HG03571 (cell line): ENCODE measurements around the gene NSMF.

ENCODE experiments used
- ATAC-seq: cut with Tn5 transposase; IDR thresholded peaks from one replicate; pipeline ENCODE4 v1.9.1; 2021; ENCODE audit not compliant: unreplicated experiment

The NSMF gene, protein sequence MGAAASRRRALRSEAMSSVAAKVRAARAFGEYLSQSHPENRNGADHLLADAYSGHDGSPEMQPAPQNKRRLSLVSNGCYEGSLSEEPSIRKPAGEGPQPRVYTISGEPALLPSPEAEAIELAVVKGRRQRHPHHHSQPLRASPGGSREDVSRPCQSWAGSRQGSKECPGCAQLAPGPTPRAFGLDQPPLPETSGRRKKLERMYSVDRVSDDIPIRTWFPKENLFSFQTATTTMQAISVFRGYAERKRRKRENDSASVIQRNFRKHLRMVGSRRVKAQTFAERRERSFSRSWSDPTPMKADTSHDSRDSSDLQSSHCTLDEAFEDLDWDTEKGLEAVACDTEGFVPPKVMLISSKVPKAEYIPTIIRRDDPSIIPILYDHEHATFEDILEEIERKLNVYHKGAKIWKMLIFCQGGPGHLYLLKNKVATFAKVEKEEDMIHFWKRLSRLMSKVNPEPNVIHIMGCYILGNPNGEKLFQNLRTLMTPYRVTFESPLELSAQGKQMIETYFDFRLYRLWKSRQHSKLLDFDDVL

DNA sequence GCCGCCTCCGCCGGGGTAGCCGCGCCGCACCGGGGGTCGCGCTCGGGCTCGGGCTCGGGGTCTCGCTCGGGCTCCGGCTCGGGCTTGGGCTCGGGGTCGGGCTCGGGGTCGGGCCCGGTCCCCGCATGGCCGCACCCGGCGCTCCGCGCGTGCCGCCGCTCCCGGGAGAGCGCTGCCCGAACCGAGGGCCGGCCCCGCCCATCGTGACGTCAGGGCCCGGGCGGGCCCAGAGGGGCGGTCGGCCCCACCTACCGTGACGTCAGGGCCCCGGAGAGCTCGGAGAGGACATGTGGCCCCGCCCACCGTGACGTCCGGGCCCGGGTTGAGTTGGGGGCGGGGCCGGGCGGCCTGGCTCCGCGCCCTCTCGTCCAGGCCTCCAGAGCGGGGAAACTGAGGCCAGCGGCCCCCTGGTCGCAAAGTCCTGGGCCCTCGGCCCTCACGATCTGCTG lies at the start of gene NSMF:
Gene NSMF, minus strand, starts transcription at position 183 of the 449 bp plus-strand sequence. CDS start 232 bp downstream, outside the sequence.
- ATAC-seq = peak; percentile 41

DNA sequence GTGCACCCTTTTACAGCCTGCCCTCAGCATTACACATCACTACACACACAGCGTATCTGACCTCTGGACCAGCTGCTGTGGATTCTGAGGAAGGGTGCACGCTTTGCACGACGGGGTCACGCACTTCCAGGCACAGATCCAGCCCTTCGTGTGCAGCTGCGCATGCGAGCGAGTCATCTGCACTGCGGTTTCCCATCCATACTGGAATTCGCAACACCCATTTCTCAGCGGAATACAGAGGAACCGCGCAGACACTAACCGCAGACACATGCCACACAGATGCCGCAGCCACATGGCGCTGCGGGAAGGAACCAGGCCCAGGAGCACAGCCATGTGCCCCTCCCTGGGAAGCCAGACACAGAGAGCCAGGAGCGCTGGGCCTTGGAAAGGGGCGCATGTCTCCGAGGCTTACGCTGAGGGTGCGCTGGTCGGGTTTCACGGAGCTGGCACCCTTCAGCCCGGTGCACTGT lies 47.6 kb upstream of the NSMF start:
- no peak for ATAC-seq

DNA sequence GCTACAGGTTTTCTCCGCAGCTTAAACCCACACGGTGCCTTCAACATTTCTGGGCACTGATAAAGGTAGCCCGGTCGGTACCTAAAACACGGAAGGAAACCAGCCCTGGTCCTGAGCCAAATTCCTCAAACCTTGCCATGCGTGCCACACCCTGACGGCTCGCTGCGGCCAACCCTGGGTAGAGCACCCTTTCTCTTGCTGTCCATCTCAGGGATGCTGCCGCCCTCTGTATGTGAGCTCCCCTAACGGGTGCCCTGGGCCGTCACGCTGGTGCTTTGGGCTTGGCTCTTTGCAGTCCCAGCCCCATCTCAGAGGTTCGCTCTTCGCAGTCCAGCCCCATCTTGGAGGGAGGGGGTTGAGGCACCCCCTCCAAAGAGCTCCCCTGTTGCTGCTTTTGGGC lies 47.1 kb upstream of the NSMF start:
- ATAC-seq = no peak

DNA sequence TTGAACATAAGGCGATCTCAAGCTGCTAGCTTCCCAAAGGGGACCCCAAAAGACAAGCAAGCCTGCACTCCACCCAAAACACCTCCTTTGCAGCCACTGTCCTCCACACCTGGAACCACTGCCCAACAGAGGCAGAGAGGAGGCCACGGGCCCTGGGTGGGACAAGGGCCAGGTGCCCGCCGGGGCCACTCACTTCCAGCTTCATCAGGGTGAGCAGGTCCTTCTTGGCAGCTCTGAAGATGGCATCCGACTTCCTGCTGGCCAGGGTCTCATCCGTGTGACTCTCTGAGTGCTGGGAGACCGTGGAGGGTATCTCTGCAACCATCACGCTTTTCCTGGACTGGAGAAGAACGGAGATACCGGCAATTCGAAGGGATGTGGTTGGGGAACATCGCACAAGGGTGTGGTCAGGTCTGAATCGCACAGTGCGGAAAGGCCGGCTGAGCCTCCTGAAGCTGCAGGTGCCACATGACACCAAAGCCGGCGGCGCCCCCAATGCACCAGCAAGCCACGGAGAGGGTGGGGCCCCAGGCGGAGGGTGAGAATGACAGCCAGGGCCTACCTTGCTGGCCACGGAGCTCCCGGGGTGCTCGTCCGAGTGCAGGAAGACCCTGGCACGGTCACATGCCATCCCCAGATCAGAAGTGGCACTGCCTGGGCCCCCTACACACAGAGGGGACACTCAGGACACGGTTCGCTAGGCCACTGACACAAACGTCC lies 46.4 kb upstream of the NSMF start:
- no peak for ATAC-seq

DNA sequence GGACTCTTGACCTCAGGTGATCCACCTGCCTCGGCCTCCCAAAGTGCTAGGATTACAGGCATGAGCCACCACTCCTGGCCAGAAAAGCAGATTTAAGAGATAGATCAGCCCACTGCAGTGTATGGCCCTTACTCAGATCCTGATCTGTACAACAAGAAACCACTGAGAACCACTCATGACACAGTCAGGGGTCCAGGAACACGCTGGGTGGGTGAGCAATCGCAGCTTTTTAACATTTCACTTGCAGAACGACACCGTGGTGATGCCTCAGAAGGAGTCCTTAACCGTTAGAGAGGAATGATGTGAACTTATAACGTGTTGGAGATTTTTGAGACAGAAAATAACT lies 45.3 kb upstream of the NSMF start:
- no peak for ATAC-seq

DNA sequence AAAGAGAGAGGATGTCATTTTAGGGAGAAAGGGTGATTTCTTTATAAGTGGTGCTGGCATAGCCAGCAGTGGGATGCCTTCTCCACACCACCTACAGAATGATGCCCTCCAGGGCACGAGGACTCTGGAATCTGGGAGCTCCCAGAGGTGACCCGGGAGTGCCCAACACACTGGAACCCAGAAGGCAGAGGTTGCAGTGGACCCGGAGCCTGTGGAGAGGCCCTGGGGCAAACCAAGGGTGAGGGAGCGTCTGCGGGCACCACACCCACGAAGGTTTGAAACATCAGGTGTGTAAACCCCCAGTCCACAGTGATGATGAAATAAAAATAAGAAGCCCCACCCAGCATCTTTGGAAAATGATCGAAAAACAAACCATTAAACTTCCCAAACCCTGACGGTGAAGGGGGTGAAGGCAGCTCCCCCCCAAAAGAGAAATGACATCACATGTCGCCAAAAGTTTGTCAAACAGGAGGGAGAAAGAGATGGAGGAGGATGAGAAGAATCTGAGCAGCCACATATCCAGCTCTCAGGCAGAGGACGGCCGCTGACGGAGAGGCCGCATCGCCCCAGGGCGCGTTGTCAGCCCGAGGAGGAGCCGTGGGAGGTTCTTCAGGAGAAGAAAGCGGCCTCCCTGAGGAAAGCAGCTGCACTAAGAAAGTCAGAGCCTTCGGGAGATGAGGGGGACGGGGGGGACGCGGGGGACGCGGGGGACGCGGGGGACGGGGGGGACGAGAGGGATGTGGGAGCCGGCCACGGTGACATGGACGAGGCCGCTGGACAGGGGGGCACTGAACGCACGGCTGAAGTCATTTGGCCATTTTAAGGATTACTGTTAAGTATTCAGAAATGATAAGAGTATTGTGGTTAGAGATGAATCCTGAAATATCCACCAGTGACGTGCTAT lies 43.1 kb upstream of the NSMF start:
- no peak for ATAC-seq

DNA sequence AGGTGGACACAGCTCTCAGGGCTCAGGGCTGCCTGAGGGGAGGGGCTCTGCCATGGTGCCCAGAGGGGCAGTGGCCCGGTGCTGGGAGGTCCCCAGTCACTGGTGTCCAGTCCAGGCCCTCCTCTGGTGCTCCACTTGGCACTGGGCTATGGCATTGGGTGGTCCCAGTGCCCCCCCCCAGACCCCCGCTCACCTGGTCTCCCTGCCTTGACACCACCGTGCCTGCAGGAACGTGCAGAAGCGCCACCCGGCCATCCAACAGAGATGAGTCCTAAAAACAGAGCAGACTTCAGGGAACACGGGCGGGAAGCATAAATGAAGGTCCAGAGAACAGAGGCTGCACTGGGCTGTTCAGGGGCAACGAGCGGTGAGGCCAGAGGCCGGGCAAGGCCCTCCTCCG lies 42.3 kb upstream of the NSMF start:
- no peak for ATAC-seq

DNA sequence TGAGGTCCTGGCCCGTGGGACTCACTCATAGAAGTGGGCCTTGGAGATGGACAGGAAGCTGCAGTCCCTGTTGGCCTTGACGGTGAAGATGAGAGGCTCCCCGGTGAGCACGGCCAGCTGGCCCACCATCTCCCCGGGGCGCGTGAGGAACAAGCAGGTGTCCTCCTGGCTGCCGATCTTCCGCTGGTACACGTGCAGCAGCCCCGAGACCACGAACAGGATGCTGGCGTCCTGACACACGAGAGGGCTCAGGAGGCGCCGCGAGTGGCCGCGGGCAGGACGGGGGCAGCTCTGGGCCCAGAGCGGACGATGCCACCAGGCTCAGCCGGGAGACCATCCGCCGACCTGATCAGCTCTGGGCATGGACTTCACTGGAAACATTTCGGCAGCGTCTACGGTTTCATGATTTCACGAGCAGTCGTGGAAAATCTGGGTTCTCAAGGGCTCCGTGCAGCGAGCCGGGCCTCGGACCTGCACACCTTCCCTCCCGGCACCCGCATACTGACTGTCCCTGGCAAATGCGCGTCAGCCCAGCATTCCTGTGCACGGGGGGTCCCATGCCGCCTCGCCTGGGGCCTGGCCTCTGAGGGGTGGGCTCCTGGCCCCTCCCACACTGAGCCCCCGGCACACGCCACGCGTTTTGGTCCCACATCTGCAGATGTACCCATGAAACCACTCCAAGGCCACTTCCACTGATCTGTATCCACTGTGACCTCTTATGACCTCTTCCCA lies 41.7 kb upstream of the NSMF start:
- ATAC-seq = no peak

DNA sequence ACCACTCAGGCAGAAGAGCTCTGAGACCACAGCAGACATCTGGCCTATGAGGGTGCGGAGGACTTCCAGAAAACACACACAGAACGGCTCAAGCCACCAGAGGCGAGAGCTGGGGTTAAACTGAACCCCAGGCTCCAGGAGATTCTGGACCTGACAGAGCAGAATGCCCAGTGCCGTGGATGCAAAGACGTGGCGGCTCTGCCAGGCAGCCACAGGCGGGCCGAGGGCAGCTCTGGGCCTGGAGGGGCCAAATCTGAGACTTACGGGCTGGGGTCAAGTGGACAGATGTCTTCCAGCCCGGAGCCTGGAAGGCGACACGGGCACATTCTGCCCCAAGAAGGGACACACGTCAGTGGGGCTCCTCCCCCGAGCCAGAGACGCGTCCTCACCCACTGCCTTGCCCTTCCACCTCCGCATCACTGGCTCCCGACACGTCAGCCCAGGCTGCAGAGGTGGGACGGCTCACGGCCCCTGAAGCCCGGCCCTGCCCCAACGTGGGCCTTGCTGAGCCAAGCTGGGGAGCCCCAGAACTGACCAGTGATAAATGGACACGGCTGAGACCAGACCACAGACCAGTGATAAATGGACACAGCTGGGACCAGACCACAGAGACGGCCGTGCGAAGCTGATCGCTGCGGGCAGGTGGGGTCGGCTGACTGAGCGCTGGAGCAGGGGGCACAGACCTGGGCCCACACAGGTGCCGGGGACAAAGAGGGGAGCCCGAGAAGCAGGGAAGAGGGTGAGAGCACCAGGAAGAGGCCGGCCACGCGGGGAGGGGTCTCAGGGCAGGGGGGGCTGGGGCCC lies 40.9 kb upstream of the NSMF start:
- no peak for ATAC-seq

DNA sequence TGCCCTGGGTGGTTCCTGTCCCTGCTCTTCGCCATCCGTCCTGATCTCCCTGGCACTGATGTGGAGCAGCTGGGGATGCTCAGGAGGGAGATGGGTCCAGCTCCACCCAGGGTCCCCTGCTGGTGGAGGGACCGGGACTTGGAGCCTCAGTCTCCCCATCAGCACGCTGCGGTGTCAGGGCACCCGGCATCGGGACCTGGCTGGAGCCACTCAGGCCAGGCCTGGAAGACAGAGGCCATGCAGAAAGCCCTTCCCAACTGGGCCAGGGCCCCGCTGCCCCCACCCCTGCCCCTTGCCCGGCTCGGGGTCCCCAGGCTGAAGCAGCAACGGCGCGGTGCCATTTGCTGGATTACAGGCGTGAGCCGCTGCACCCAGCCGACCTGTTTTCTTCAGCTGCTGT lies 40.3 kb upstream of the NSMF start:
- ATAC-seq = no peak

DNA sequence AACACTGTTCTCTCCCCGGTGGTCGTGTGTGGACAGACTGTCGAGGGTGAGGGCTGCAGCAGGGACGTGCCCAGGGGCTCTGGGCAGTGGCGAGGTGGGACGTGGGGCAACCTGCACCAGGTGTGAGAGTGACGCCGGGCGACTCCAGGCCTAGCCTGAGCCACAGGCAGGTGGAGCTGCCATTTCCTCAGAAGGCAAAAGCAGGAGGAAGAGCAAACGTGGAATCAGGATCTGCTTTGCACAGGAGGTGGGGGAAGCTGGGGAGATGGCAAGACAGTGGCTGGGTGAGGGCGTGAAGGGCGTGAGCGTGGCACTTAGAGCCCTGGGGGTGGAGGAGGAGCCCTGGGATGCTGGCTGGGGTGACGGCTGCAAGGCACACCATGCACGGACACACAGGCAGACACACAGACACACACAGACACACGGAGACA lies 39.6 kb upstream of the NSMF start:
- no peak for ATAC-seq

DNA sequence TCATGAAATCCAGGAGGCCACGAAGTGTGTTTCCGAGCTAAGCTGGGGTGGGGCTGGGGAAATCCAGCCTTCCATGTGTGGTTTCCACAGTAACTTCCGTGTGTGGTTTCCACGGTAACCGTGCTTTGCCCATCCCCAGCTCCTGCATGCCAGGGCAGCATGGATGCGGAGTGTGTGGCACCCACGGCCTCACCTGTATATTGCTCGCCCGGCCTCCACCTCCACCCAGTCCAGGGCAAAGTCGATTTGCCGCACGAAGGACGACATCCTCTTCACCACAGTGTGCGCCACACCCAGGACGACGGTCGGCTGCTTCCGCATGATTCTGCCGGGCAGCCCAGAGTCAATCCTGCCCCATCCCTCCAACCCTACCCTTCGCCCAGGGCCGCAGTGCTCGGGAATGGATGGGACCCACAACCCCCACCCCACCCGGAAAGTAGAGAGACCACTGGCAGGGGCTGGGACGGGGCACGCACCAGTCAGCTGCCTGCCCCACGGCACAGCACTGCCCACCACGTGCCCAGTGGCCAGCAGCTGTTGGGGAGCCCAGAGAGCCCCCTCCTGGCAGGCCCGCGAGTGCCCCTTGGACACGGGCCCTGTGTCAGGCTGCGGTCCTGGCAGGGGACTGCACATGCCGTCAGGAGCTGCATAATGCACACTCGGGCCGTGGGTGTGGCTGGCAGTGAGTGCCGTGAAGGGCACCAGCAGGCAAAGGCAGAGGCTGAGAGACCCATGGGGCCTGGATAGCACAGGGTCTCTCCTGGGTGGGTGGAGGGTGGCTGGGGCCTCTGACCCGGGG lies 39.0 kb upstream of the NSMF start:
- no peak for ATAC-seq

DNA sequence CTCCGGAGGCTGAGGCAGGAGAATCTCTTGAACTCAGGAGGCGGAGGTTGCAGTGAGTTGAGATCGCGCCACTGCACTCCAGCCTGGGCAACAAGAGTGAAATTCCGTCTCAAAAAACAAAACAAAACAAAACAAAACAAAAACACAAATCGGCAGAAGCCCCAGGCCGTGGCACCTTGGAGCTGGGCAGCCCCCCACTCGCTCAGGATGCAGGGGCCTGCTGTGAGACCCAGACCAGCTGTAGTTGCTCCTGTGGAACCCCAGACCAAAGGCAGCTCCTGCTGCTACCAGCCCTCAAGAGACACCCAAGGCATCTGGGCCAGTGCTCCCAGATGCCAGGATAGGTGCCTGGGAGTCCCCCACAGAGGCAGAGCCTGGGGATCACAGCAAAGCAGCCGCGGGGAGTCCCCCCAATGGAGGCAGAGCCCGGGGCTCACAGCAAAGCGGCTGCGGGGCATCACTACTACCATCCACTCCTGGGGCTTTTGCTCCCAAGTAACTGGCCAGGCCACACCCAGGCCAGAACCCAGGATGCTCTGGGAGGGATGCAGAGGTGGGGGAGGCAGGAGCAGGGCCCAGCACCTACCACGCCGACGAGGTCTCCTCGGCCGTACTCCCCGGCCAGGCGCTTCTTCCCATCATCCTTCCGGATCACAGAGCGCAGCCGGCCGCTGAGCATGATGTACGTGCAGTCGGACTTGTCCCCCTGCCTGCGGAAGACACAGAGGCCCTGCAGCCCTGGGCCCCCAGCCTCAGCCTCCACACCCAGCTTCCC lies 37.7 kb upstream of the NSMF start:
- no peak for ATAC-seq

DNA sequence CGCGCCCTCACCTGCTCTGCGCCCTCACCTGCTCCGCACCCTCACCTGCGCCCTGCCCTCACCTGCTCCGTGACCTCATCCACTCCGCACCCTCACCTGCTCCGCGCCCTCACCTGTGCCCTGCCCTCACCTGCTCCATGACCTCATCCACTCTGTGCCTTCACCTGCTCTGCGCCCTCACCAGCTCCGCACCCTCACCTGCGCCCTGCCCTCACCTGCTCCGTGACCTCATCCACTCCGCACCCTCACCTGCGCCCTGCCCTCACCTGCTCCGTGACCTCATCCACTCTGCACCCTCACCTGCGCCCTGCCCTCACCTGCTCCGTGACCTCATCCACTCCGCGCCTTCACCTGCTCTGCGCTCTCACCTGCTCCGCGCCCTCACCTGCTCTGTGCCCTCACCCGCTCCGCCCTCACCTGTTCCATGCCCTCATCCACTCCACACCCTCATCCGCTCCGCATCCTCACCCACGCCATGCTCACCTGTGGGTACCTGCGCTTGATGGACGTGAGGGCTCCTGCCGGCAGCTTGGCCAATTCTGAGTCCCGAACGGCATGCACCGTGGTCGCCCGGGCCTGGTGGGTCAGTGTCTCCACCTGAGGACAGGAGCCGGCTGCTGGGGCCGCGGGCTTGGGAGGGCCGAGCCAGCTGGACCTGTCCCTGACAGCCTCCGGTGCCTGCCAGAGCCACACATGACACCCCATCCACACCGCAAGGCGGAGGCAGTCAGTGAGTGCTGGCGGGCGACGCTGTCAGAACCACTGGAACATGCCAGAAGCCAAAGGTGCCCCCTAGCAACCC lies 35.6 kb upstream of the NSMF start:
- ATAC-seq = no peak

DNA sequence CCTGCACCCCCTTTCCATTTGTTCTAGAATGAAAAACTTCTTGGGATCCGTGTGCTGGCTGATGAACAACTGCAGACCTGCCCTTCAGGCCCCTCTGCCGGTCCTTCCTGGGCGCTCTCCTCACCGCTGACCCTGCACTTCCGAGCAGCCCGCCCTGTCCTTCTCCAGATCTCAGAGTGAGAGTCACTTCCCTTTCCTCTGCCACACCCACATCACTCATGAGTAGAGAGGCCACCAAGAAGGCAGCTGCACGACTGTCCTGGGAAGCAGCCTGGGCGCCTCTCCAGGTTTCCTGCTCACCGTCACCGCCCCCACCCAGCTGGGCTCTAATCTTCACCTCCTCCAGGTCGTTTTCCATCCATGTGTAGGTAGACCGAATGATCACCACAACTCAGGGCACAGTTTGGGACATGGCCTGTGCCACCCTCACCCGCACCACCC lies 35.0 kb upstream of the NSMF start:
- no peak for ATAC-seq

DNA sequence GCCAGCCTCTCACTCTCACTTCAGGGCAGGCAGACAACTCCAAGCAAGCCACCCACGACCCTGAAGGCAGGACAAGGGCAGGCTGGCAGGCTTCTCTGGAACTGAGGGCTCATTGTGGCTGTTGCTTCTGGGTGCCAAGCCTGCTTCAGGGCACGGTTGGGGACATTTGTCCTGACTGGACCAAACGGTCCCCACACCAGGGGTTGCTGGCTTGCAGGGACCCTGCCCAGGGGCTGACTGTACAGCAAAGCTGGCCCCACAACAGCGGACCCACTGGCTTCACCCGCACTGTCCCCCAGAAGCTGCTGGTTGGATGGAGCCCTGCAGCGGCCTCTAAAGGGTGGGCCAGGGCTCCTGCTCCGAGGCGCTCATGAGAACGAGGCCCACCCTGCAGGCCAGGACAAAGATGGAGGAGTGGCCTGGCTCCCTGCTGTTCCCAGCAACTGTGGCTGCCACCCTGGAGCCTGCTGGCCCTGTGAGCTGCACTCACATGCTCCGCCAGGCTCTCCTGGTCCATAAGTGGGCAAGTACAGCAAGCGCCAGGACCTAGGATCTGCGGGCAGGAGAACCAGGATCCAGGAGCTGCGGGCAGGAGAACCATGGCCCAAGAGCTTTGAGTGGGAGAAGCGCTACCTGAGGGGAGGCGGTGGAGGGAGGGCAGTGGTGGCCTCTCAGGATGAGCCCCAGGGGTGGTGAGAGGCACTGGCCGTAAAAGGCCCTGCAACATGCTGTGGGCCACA lies 34.4 kb upstream of the NSMF start:
- no peak for ATAC-seq
